ENCODE measurements around the gene MME.

MME gene

GRCh38 chr3:155079746-155080487, at the start of gene MME:
Gene MME, plus strand, starts transcription at chr3:155080319. Its CDS starts 3,849 bp downstream, at chr3:155084168.
- no peak for DNase-seq

- DNase-seq: no peak
These were observed 48.9 kb upstream of the MME start for GRCh38 chr3:155031186-155031585.

GRCh38 chr3:155032918-155033317, 47.2 kb upstream of the MME start:
- no peak for DNase-seq

DNA sequence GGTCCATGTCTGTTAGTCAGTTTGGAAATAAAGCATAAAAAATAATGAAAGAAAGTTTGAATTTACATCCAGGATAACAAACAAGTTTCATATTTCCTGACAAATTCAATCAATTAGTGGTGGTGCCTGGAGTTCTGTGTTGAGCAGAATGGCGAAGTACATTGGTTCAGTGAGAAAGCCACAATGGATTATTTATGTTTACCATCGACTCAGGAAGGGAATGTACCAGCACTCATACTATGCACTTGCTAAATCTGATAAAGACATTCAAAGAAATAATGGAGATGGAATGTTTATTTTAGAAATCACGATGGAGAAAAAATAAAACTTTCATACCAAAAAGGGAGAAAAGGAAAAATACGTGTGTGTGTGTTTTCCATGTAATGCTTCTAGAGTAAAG, 45.3 kb upstream of the MME start:
- no peak for DNase-seq

DNA sequence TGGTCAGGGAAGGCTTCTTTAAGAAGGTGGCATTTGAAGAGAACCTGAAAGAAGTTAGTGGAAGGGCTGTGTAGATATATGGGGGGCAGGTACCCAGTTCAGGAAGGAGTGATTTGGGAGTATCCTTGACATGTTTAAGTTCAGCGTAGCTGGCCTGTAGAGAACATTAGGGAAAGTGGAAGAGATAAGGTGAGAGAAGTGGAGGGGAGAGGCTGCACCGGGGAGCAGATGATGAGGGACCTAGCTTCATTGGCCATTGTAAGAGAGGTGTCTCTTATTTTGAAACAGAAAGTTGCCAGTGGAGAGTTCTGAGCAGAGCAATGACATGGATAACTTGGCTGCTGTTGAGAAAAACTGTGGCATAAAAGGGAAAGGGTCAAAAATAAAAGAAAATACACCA, 44.6 kb upstream of the MME start:
- DNase-seq: no peak

- no peak for DNase-seq
These were observed 42.5 kb upstream of the MME start for GRCh38 chr3:155037508-155038202.

- DNase-seq: no peak
These were observed 41.9 kb upstream of the MME start for GRCh38 chr3:155038203-155038554.

GRCh38 chr3:155046935-155047334, 33.2 kb upstream of the MME start:
- DNase-seq: no peak

GRCh38 chr3:155047672-155048071, 32.4 kb upstream of the MME start:
- no peak for DNase-seq

GRCh38 chr3:155049959-155050358, 30.2 kb upstream of the MME start:
- no peak for DNase-seq

GRCh38 chr3:155052470-155052869, 27.6 kb upstream of the MME start:
- DNase-seq: no peak

DNA sequence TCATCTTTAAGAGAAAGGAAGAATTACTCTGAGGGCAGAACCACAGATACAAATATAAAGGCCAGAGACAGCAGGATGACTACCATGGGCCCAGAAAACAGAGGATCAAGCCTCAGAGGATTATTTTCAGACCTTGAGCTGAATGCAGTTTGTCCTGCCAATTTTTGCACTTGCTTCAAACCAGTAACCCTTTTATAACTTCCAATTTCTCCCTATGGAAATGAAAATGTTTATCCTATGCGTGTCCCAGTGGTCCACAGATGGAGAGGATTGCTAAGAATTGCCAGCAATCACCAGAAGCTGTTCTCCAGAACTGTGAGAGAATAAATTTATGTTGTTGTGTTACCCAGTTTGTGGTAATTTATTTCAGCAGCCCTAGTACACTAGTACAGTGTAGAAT, 26.4 kb upstream of the MME start:
- no peak for DNase-seq

- DNase-seq: no peak
These were observed 15.2 kb upstream of the MME start for GRCh38 chr3:155064920-155065319.

DNA sequence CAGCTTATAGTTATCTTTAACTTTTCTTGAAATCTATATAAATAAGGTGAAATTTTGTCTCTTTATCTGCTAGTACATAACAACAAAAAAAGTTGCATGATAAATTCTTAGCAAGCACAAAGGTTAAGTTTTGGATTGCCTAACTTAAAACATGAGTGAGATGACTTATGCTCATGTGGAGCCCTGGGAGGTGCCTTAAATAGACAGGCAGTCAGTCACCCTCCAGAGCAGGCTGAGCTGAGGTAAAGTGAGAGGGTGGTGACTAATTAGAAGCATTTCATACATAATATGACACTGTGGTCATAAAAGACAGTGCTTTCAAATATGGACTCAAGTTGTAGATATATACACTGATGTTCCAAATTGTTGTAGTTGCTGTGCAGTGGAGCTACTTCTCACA, 14.6 kb upstream of the MME start:
- no peak for DNase-seq

DNA sequence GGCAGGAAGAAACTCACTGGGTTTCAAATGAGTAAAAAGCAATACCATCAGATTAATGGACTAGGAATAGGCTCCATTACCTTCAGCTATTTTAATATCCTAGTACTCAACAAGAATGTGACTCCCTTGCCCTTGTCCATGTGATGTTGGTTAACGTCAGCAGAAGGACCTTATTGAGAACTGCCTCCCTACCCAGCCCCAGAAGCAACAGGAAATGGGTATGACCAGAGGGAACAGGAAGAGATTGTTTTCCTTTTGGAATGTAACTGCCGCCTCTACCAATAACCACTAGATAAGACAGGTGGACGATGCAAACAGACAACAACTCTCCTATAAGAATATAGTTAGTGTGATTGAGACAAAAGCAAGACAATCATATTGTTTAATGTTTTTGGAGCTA, 10.4 kb upstream of the MME start:
- DNase-seq: no peak

DNA sequence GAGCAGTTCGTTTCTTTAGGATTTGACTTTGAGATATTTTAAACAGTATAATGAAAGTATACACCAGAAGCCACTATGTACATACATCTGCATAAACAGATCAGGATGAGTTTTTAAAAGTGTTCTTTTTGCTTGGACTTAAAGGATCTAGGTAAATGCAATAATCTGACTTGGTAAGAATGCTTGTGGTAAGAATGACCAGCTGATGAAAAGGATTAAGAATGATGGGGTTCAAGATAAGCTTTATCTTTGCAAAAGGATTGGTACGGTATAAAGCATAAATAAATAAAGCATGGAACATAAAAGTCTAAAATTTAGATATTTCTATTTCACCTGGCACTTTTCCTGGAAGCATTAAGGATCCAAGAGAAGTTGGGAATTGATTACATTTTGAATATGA, 9.8 kb upstream of the MME start:
- DNase-seq: no peak

DNA sequence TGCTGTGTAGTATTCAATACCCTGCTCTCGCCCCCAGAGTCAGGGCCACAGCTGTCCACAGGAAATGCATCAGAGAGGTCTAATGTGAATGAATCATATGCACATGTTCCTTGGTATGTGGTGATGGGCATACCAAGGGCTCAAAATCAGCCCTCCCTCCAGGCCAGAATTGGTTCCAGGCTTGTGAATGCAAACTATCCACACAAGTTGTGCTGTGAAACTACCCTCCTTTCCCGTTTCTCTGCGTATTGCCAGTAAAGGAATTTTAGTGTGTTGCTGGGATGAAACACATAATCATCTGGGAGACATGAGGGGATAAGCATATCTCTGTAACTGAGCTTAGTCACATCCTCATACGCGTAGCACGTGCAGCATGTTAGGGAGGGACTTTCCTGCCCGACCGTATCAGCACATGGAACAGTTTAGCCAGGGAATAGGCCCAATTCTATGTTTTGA, 9.2 kb upstream of the MME start:
- no peak for DNase-seq

DNA sequence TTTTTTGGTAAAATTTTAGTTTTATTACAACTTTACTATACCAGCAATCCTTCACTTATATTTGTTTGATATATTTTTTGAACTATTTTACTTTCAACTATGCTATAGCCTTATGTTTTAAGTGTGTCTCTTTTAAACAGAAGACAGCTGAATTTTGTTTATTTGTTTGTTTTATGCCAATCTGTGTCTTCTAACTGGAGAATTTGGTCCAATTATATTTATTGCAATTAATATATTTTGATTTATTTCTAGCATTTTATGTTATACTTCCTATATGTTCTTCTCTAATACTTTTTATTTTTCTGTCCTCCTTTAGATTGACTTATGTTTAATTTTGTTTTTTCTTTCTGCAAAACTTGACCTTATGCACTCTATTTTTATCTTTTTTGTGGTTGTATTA, 4.9 kb upstream of the MME start:
- DNase-seq: no peak

- DNase-seq: no peak
These were observed 3.2 kb upstream of the MME start for GRCh38 chr3:155076888-155077287.

DNA sequence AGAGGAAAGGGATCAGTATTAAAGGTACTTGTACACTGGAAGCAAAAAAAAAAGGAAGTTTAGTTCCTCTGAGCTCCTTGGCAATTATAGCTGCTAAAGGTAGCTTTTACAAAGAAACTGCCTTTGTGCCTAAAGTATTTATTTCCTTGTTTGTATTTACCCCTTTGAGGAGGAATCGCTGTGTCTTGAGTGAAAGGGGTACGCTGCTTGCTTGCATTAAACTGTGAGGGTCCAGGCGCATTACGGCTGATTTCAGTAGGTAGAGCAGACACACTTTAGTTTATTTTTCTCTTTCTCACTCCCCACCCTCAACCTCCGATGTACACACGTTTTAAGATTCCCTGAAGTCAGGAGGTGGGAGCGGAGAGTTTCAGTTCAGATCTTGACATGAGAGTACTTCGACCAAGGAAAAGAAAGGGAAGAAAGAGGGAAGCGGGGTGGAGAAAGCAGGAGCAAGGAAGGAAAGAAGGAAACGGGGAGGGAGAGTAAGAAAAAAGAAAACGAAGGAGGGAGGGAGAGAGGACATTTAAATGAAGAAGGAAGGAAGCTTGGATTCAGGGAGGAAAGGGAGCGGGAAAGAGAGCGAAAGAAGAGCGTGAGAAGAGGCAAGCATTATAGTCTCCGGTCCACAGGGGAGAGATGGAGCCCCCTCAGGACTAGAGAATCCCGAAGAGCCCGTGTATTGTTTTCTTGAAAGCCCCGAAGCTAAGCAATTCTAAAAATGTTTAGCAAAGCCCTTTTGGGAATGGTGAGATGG, 1.2 kb upstream of the MME start:
- no peak for DNase-seq

DNA sequence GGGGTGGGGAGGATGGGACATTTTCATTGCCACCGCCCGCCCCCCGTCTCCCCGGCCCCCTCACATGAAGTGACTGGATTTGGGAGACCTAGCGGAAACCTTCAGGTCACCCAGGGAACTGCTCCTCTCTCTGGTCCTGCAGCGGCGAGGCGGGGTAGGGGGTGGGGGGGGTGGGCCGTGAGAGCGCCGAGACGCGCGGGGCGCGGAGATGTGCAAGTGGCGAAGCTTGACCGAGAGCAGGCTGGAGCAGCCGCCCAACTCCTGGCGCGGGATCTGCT, 712 bp upstream of the MME start:
- DNase-seq: no peak

DNA sequence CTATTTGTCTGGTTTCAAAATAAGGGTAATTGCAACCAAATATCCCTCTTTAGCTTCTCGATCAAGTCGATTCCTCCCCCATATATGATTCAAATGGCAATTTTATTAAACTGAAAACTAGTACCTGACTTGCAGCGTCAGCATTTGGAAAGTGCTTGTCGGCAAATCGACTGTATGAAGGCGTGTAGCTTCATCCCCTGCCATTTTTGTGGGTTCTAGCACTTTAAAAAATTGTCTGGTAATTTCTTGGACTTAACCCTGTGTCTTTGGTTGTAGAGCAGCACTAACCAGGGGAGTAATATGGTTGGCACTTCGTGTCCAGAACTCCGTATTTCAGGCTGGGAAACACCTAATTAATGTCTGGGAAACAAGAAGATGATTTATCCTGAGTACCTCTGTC, 573 bp downstream of the MME start:
- no peak for DNase-seq

GRCh38 chr3:155083313-155083905, 3.3 kb downstream of the MME start:
- DNase-seq: no peak

DNA sequence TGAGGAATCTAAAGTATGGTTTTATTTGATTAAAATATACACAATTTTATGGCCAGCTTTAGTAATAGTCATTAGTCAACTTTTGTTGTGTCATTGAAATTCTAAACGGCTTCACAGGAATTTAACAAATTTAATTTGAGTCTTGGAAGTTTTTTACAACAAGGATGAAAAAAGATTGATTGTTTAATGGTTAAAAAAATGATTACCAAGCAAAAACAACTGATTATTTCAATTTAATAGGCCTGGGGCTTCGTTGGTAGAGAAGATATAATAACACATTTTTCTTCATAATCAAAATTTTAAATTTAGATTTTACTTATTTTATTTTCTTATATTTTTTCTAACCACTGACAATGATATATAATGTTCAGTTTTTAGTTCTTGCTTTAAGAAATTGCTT, 4.4 kb downstream of the MME start:
- no peak for DNase-seq

Data from CD4-positive, alpha-beta T cell treated with Interleukin-17A for 4 hours (primary cell).